Stomach (tissue), 9 donors: ENCODE results near the gene DNM3. TPM values are rescaled to one million over a fixed set of nuclear protein-coding genes. Genes with fewer than 3 reads are reported as not detected.

Source experiments
- DNase-seq, 2 donors: peaks; one replicate each; pipeline versions ENCODE4 v3.0.0 to v3.0.0-alpha.2; 2013 to 2019
- H3K27ac ChIP-seq, 5 donors: fragments of 200-600 bp in 4 of 5; sonication (generic) in 4 of 5; one replicate each; pipeline ENCODE4 v1.5.1; 2013 to 2019; ENCODE audit warnings: mild to moderate bottlenecking in 1 of 5, moderate library complexity in 1 of 5
- H3K27me3 ChIP-seq, 3 donors: fragments of 200-600 bp; sonication (generic); one replicate each; pipeline ENCODE4 v1.5.1; 2017 to 2019; ENCODE audit warnings: mixed run types in 1 of 3
- H3K36me3 ChIP-seq, 4 donors: fragments of 200-600 bp; sonication (generic); 1 replicate in 3 of 4; 2 replicates in 1 of 4; pipeline ENCODE4 v1.5.1; 2016 to 2019
- H3K4me1 ChIP-seq, 4 donors: fragments of 200-600 bp; sonication (generic); one replicate each; pipeline ENCODE4 v1.5.1; 2016 to 2019
- H3K4me3 ChIP-seq, 4 donors: fragments of 200-600 bp; sonication (generic) in 3 of 4; one replicate each; pipeline ENCODE4 v1.5.1; 2016 to 2019; ENCODE audit warnings: mild to moderate bottlenecking in 1 of 4
- H3K9me3 ChIP-seq, 4 donors: fragments of 200-600 bp; sonication (generic); one replicate each; pipeline ENCODE4 v1.5.1; 2016 to 2019
- CTCF ChIP-seq, 7 experiments: fragments of 450-650 bp in 4 of 7; fragments of 200-600 bp in 3 of 7; sonication (generic) in 3 of 7; IDR thresholded peaks; one replicate each; pipeline ENCODE4 v1.5.1; 2016 to 2019; ENCODE audit warnings: antibody characterized with exemption in 7 of 7, control low read depth in 2 of 7, mild to moderate bottlenecking in 1 of 7
- EP300 ChIP-seq: sonication (generic); formaldehyde crosslinking; IDR thresholded peaks from one replicate; pipeline ENCODE4 v1.6.1; 2017; ENCODE audit warnings: antibody characterized with exemption
- POLR2A ChIP-seq, 4 donors: fragments of 450-650 bp; IDR thresholded peaks; one replicate each; pipeline ENCODE4 v1.6.1; 2016; ENCODE audit warnings: antibody characterized with exemption in 4 of 4, control low read depth in 2 of 4, mild to moderate bottlenecking in 1 of 4, moderate library complexity in 1 of 4
- POLR2AphosphoS5 ChIP-seq, 3 donors: sonication (generic); formaldehyde crosslinking; IDR thresholded peaks; one replicate each; pipeline ENCODE4 v1.6.1; 2016; ENCODE audit warnings: antibody characterized with exemption in 3 of 3
- WGBS, 5 donors: extraction: QIAGEN DNeasy Blood & Tissue Kit in 3 of 5; methylation state at CpG; one replicate each; pipeline versions ENCODE4 v1.1.5 to v1.1.7; 2013 to 2018; 5-methylcytosine and 5-hydroxymethylcytosine counted together
- intact Hi-C: fragments of 100-400 bp; cut with DNase I; formaldehyde crosslinking; loops from one replicate; pipeline ENCODE4 v1.15.1; 2023; ENCODE audit warnings: low total_unique reads
- polyA plus RNA-seq, 3 donors: library from polyadenylated mRNA; stranded (reverse); fragments of 200-250 nt; gene quantifications; one replicate each; pipeline ENCODE4 v1.2.3, GENCODE V29; 2013
- total RNA-seq, 5 donors: library from RNA; depleted of rRNA; stranded (reverse); fragments of >200 nt; gene quantifications; one replicate each; pipeline versions ENCODE4 v1.1.0 to v1.2.3, GENCODE V29; 2014 to 2016
- donor health status: healthy with polysubstance abuse.
- donor health status: Bipolar disorder and iron deficiency.
- donor health status: healthy.

DNM3 gene
- total and polyA plus RNA-seq, 8 donors: 0.58 to 13.8 (median 2.2) TPM

DNA sequence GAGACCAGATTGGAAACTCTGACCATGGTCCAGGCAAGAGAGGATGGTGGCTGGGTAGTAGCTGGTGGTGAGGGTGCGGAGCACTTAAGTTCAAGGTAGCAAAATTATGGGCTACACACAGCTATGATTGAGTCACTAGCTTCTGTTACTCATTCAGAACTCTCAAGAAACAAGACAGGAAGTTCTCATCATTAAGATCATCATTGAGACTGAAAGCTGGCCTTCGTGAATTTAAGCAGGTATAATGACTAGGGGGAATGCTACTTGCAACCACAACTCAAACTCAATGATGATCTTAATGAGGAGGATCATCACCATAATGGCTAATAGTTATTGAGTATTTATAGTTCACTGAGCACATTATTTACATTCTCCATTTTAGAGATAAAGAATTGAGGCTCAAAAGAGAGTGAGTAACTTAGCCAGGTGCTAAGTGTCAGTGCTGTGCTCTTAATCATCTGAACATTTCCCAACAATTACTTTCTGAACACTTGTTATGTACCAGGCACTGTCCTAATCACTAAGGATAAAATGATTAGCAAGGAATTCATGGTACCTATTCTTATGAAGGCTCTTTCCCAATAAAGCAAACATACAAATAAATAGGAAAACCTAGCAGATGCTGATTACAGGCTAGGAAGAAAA lies 292.9 kb downstream of the DNM3 start:
- Histone ChIP-seq H3K4me3 (no peak overlapping the region), H3K27me3 (no peaks in the 10 kb centered on the region), H3K9me3 (no peaks in the 10 kb centered on the region), H3K27ac (no peak overlapping the region), H3K36me3 (no peaks in the 10 kb centered on the region), H3K4me1 (peaks cover 0 to 15% (median under 1%) of the 10 kb centered on the region in 4 donors)
- intact Hi-C loops: no loop called here
- 81 to 97% (median 91%) methylated on average over 2 of the region's 2 CpGs for WGBS, 5 donors
- DNase-seq: no peak
- TF ChIP-seq POLR2A (IDR thresholded peaks at IDR 0.05) (no peak), CTCF (IDR thresholded peaks at IDR 0.05) (no peak), EP300 (no peak), POLR2AphosphoS5 (IDR thresholded peaks at IDR 0.05) (no peak)

- H3K27me3 ChIP-seq: no peaks in the 10 kb centered on the region
- H3K4me1 ChIP-seq: peaks cover 0 to 21% (median 5%) of the 10 kb centered on the region in 4 donors
- no peak overlapping the region for H3K27ac ChIP-seq
- no peak overlapping the region for H3K4me3 ChIP-seq
- H3K36me3 ChIP-seq: no peaks in the 10 kb centered on the region
- intact Hi-C loops: no loop called here
- H3K9me3 ChIP-seq: no peaks in the 10 kb centered on the region
- peak in 3 of 7 experiments; percentile 8 to 43 (median 18) for TF ChIP-seq CTCF (IDR thresholded peaks at IDR 0.05)
- TF ChIP-seq POLR2AphosphoS5 (IDR thresholded peaks at IDR 0.05): no peak
- 69 to 87% (median 84%) methylated on average over 2 of the region's 2 CpGs for WGBS, 5 donors
- DNase-seq: no peak
These were observed 293.9 kb downstream of the DNM3 start for GRCh38 chr1:172135076-172135672.

GRCh38 chr1:172135978-172136610 lies 294.8 kb downstream of the DNM3 start:
- TF ChIP-seq EP300 (no peak), CTCF (IDR thresholded peaks at IDR 0.05) (no peak), POLR2AphosphoS5 (IDR thresholded peaks at IDR 0.05) (no peak), POLR2A (IDR thresholded peaks at IDR 0.05) (no peak)
- WGBS, 5 donors: 39 to 54% (median 45%) methylated on average over 4 of the region's 4 CpGs
- H3K4me3 ChIP-seq: no peak overlapping the region
- peaks cover 0 to 28% (median 7%) of the 10 kb centered on the region in 4 donors for H3K4me1 ChIP-seq
- no peaks in the 10 kb centered on the region for H3K27me3 ChIP-seq
- DNase-seq: no peak
- intact Hi-C loops: no loop called here
- H3K27ac ChIP-seq: no peak overlapping the region
- H3K36me3 ChIP-seq: no peaks in the 10 kb centered on the region
- H3K9me3 ChIP-seq: no peaks in the 10 kb centered on the region

- Histone ChIP-seq H3K27me3 (no peaks in the 10 kb centered on the region), H3K36me3 (no peaks in the 10 kb centered on the region), H3K27ac (peak overlapping the region in 1 of 5 donors; percentile 45), H3K4me3 (no peak overlapping the region), H3K4me1 (peaks cover 0 to 36% (median 9%) of the 10 kb centered on the region in 4 donors), H3K9me3 (no peaks in the 10 kb centered on the region)
- TF ChIP-seq CTCF (IDR thresholded peaks at IDR 0.05): no peak
- no peak for TF ChIP-seq POLR2A (IDR thresholded peaks at IDR 0.05)
- TF ChIP-seq EP300: no peak
- no peak for TF ChIP-seq POLR2AphosphoS5 (IDR thresholded peaks at IDR 0.05)
- 65 to 79% (median 72%) methylated on average over 5 of the region's 5 CpGs for WGBS, 5 donors
- DNase-seq: no peak
- intact Hi-C loops: no loop called here
These were observed 295.6 kb downstream of the DNM3 start for GRCh38 chr1:172136925-172137324.
